Posterior vena cava (tissue), 2 donors: ENCODE data around the gene MTPN. TPM values are rescaled to one million over a fixed set of nuclear protein-coding genes. Genes with fewer than 3 reads are reported as not detected.

ENCODE experiments used
- DNase-seq: peaks from one replicate; pipeline ENCODE4 v3.0.0-alpha.2; 2020; ENCODE audit warnings: low spot score
- intact Hi-C, 2 donors: fragments of 100-400 bp; cut with DNase I; formaldehyde crosslinking; loops; one replicate each; pipeline versions ENCODE4 v1.14.1 to v1.14.2; 2022 to 2023
- total RNA-seq, 2 donors: library from RNA; stranded (reverse); fragmentation: NEBNext Ultra II Directional; extraction: Animal tissue kit (Norgen Biotek cat#: 25700); gene quantifications; one replicate each; pipeline ENCODE4 v1.2.1, GENCODE V29; 2021
- donor health status: DM: yes; HTN: yes; CAD: no.
- donor health status: DM: yes; HTN: yes; CAD: no.

The MTPN gene
- total RNA-seq, 2 donors from 2014 or later = 89.3 to 95.0 TPM

GRCh38 chr7:135964274-135964673, 12.9 kb downstream of the MTPN start:
- no peak for DNase-seq
- intact Hi-C loops = no loop called here

- intact Hi-C loops = no loop called here
- no peak for DNase-seq
Observed at GRCh38 chr7:135962802-135963201, 14.4 kb downstream of the MTPN start.

GRCh38 chr7:135960709-135961451, 16.3 kb downstream of the MTPN start:
- intact Hi-C loops = no loop called here

GRCh38 chr7:135959646-135960363, 17.4 kb downstream of the MTPN start:
- no peak for DNase-seq
- intact Hi-C loops = no loop called here

More at GRCh38 chr7:135960709-135961451, 16.3 kb downstream of the MTPN start:
- DNase-seq = no peak

- DNase-seq = no peak
- intact Hi-C loops = no loop called here
Observed at GRCh38 chr7:135958173-135958572, 19.0 kb downstream of the MTPN start.

GRCh38 chr7:135957627-135958026, 19.5 kb downstream of the MTPN start:
- no peak for DNase-seq
- intact Hi-C loops = no loop called here

GRCh38 chr7:135956393-135956792, 20.8 kb downstream of the MTPN start:
- intact Hi-C loops = no loop called here
- DNase-seq = no peak

GRCh38 chr7:135950972-135951371, 26.2 kb downstream of the MTPN start:
- DNase-seq = no peak
- intact Hi-C loops = no loop called here

GRCh38 chr7:135950429-135950828, 26.7 kb downstream of the MTPN start:
- intact Hi-C loops = no loop called here

GRCh38 chr7:135946289-135947055, 30.7 kb downstream of the MTPN start:
- intact Hi-C loops = no loop called here
- DNase-seq = no peak

More at GRCh38 chr7:135950429-135950828, 26.7 kb downstream of the MTPN start:
- DNase-seq = no peak

- intact Hi-C loops = no loop called here
- no peak for DNase-seq
Observed at GRCh38 chr7:135944753-135945152, 32.4 kb downstream of the MTPN start.

GRCh38 chr7:135943134-135943879, 33.9 kb downstream of the MTPN start:
- intact Hi-C loops = no loop called here
- DNase-seq = no peak

GRCh38 chr7:135942614-135943013, 34.5 kb downstream of the MTPN start:
- intact Hi-C loops = no loop called here
- DNase-seq = no peak

GRCh38 chr7:135940077-135941075, 36.8 kb downstream of the MTPN start:
- intact Hi-C loops = no loop called here

GRCh38 chr7:135939261-135939812, 37.8 kb downstream of the MTPN start:
- intact Hi-C loops = no loop called here
- no peak for DNase-seq

More at GRCh38 chr7:135940077-135941075, 36.8 kb downstream of the MTPN start:
- DNase-seq = no peak

GRCh38 chr7:135938563-135938962, 38.6 kb downstream of the MTPN start:
- intact Hi-C loops = no loop called here
- DNase-seq = no peak

GRCh38 chr7:135938086-135938485, 39.1 kb downstream of the MTPN start:
- intact Hi-C loops = no loop called here
- no peak for DNase-seq
